OCI-LY3 (cell line): ENCODE results near the gene BCAN.

Experiments
- H2AFZ ChIP-seq: fragments of 200-600, 300-600 bp; shearing (Covaris generic); 2 replicates; pipeline ENCODE4 v1.6.0; 2014; ENCODE audit warnings: antibody characterized with exemption, low read depth, low read length
- H3K27ac ChIP-seq: fragments of 200-600, 300-600 bp; sonication (generic); 2 replicates; pipeline ENCODE4 v1.5.1; 2014; ENCODE audit warnings: mild to moderate bottlenecking, low read length, moderate library complexity, mixed read lengths
- H3K27me3 ChIP-seq: fragments of 200-600, 300-600 bp; sonication (generic); 2 replicates; pipeline ENCODE4 v1.6.1; 2014; ENCODE audit warnings: low read depth, low read length, mixed read lengths
- H3K36me3 ChIP-seq: fragments of 200-600, 300-600 bp; sonication (generic); replicated peaks from 2 replicates; pipeline ENCODE3; 2014; ENCODE audit warnings: low read depth, low read length, mixed read lengths
- H3K4me1 ChIP-seq: fragments of 300-600, 200-600 bp; sonication (generic); 2 replicates; pipeline ENCODE4 v1.6.1; 2014; ENCODE audit warnings: low read length, mixed read lengths
- H3K4me2 ChIP-seq: fragments of 200-600, 300-600 bp; sonication (generic); 2 replicates; pipeline ENCODE4 v1.6.1; 2014; ENCODE audit warnings: low read length, mixed read lengths
- H3K4me3 ChIP-seq: fragments of 300-600, 200-600 bp; sonication (generic); 2 replicates; pipeline ENCODE4 v1.5.1; 2014; ENCODE audit warnings: antibody characterized with exemption, mild to moderate bottlenecking, low read length, moderate library complexity
- H3K79me2 ChIP-seq: fragments of 300-600, 200-600 bp; shearing (Covaris generic); 2 replicates; pipeline ENCODE4 v1.6.1; 2014; ENCODE audit warnings: mild to moderate bottlenecking, low read length, mixed read lengths
- H3K9ac ChIP-seq: fragments of 300-600, 200-600 bp; shearing (Covaris generic); 2 replicates; pipeline ENCODE4 v1.6.0; 2014; ENCODE audit warnings: mild to moderate bottlenecking, low read length, moderate library complexity
- H3K9me3 ChIP-seq: fragments of 200-600, 300-600 bp; shearing (Covaris generic); 2 replicates; pipeline ENCODE4 v1.6.1; 2014; ENCODE audit warnings: low read length, mixed read lengths; ENCODE audit not compliant: insufficient read depth
- H4K20me1 ChIP-seq: fragments of 200-600, 300-600 bp; sonication (generic); 2 replicates; pipeline ENCODE4 v1.6.1; 2016; ENCODE audit warnings: low read length, mixed read lengths; ENCODE audit not compliant: insufficient read depth
- EZH2phosphoT487 ChIP-seq: fragments of 200-600 bp; shearing (Covaris generic); IDR thresholded peaks from 2 replicates; pipeline ENCODE4 v1.6.1; 2018; ENCODE audit warnings: antibody characterized with exemption, mixed run types, low read depth
- TF ChIP-seq, protein P1 (sequence below): fragments of 200-600, 300-600 bp; sonication (generic); IDR thresholded peaks from 2 replicates; pipeline ENCODE4 v1.5.1; 2014; ENCODE audit warnings: antibody characterized with exemption, low read length, low read depth

BCAN gene

DNA sequence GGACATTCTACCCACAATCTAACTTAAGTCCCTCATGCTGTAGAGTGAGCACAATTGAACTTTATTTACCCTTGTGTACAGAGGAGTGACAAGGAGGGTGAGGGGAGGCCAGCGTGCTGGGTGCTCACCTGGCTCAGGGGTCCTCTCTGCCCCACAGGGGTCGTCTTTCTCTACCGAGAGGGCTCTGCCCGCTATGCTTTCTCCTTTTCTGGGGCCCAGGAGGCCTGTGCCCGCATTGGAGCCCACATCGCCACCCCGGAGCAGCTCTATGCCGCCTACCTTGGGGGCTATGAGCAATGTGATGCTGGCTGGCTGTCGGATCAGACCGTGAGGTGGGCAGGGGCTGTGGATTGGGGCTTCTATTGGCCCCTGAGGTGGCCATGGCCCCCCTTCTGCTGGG is 5.4 kb downstream of the BCAN start:
- no peak overlapping the region for H3K4me2 ChIP-seq
- no peak overlapping the region for H2AFZ ChIP-seq
- no peaks in the 10 kb centered on the region for H3K36me3 ChIP-seq
- no peak overlapping the region for H3K4me3 ChIP-seq
- no peaks in the 10 kb centered on the region for H3K79me2 ChIP-seq
- H3K4me1 ChIP-seq = no peaks in the 10 kb centered on the region
- peaks cover 17% of the 10 kb centered on the region; the same call in 1 of the 2 replicates for H4K20me1 ChIP-seq
- H3K9ac ChIP-seq = no peak overlapping the region
- H3K27me3 ChIP-seq = peaks cover 55% of the 10 kb centered on the region
- H3K27ac ChIP-seq = no peak overlapping the region
- TF ChIP-seq EZH2phosphoT487 = no peak
- TF ChIP-seq, protein P1, sequence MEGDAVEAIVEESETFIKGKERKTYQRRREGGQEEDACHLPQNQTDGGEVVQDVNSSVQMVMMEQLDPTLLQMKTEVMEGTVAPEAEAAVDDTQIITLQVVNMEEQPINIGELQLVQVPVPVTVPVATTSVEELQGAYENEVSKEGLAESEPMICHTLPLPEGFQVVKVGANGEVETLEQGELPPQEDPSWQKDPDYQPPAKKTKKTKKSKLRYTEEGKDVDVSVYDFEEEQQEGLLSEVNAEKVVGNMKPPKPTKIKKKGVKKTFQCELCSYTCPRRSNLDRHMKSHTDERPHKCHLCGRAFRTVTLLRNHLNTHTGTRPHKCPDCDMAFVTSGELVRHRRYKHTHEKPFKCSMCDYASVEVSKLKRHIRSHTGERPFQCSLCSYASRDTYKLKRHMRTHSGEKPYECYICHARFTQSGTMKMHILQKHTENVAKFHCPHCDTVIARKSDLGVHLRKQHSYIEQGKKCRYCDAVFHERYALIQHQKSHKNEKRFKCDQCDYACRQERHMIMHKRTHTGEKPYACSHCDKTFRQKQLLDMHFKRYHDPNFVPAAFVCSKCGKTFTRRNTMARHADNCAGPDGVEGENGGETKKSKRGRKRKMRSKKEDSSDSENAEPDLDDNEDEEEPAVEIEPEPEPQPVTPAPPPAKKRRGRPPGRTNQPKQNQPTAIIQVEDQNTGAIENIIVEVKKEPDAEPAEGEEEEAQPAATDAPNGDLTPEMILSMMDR = no peak
- H3K9me3 ChIP-seq = no peaks in the 10 kb centered on the region

DNA sequence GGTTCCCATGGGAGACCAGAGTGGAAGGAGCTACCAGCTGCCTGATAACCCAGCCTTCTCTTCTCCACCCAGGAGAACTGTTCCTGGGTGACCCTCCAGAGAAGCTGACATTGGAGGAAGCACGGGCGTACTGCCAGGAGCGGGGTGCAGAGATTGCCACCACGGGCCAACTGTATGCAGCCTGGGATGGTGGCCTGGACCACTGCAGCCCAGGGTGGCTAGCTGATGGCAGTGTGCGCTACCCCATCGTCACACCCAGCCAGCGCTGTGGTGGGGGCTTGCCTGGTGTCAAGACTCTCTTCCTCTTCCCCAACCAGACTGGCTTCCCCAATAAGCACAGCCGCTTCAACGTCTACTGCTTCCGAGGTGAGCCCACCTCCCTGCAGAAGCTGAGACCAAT is 6.6 kb downstream of the BCAN start:
- no peaks in the 10 kb centered on the region for H3K36me3 ChIP-seq
- H3K79me2 ChIP-seq = no peaks in the 10 kb centered on the region
- H3K27me3 ChIP-seq = peaks cover 55% of the 10 kb centered on the region
- no peaks in the 10 kb centered on the region for H3K4me1 ChIP-seq
- H4K20me1 ChIP-seq = peaks cover 19% of the 10 kb centered on the region; the same call in 1 of the 2 replicates
- no peak overlapping the region for H3K4me2 ChIP-seq
- no peak overlapping the region for H2AFZ ChIP-seq
- H3K9me3 ChIP-seq = no peaks in the 10 kb centered on the region
- TF ChIP-seq EZH2phosphoT487 = no peak
- TF ChIP-seq, protein P1 = no peak
- H3K4me3 ChIP-seq = no peak overlapping the region
- no peak overlapping the region for H3K9ac ChIP-seq
- H3K27ac ChIP-seq = no peak overlapping the region

DNA sequence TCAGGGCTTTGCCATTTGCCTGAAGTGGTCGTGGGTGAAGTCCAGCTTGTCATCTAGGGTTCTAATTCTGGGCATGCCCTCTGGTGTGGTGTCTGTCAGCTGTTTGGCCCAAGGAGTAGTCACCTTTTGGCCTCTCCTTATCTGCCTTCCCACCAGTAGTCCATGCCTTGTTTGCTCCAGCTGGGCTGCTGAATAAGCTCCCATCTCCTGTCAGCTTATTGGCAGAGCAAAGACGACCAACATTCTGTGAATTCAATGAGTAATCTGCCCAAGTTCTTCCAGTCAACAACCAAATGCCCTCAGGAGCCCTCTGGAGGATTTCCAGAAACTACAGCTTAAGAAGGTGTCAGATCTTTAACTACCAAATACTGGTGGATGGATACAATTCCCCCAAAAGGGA is 7.0 kb downstream of the BCAN start:
- no peak overlapping the region for H3K4me2 ChIP-seq
- no peak overlapping the region for H2AFZ ChIP-seq
- no peaks in the 10 kb centered on the region for H3K4me1 ChIP-seq
- H3K27me3 ChIP-seq = peaks cover 60% of the 10 kb centered on the region
- no peaks in the 10 kb centered on the region for H3K36me3 ChIP-seq
- no peak overlapping the region for H3K9ac ChIP-seq
- peaks cover 19% of the 10 kb centered on the region; the same call in 1 of the 2 replicates for H4K20me1 ChIP-seq
- no peak overlapping the region for H3K4me3 ChIP-seq
- no peaks in the 10 kb centered on the region for H3K9me3 ChIP-seq
- no peak overlapping the region for H3K27ac ChIP-seq
- H3K79me2 ChIP-seq = no peaks in the 10 kb centered on the region
- TF ChIP-seq, protein P1 = no peak
- no peak for TF ChIP-seq EZH2phosphoT487

- Histone ChIP-seq H3K27me3 (peaks cover 90% of the 10 kb centered on the region), H3K4me2 (no peak overlapping the region), H3K79me2 (no peaks in the 10 kb centered on the region), H4K20me1 (peaks cover 27% of the 10 kb centered on the region), H3K9me3 (no peaks in the 10 kb centered on the region), H3K9ac (no peak overlapping the region), H2AFZ (no peak overlapping the region), H3K4me1 (peaks cover 13% of the 10 kb centered on the region), H3K4me3 (no peak overlapping the region), H3K27ac (no peak overlapping the region), H3K36me3 (no peaks in the 10 kb centered on the region)
- no peak for TF ChIP-seq EZH2phosphoT487
- TF ChIP-seq, protein P1 = no peak
Measured at GRCh38 chr1:156652131-156652991, 10.4 kb downstream of the BCAN start.
